ENCODE results near the gene SEC23A.

DNA sequence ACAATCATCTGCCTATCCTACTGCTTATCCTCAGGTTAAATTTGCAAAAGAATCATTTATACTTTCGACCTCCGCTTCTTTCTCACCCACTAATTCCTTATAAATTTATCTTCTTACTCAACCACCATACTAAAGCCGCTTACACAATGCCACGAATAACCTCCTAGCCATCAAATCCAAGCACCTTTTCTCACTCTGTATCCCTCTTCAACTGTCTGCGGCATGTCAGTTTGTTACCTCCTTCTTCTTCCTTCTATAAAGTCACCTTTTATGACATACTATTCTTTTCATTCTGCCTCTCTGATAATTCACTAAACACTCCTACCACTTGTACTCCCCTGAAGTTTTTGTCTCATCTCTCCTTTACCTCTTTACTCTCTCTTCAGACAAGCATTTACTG, 66.3 kb downstream of the SEC23A start:
- TF ChIP-seq, protein P1, sequence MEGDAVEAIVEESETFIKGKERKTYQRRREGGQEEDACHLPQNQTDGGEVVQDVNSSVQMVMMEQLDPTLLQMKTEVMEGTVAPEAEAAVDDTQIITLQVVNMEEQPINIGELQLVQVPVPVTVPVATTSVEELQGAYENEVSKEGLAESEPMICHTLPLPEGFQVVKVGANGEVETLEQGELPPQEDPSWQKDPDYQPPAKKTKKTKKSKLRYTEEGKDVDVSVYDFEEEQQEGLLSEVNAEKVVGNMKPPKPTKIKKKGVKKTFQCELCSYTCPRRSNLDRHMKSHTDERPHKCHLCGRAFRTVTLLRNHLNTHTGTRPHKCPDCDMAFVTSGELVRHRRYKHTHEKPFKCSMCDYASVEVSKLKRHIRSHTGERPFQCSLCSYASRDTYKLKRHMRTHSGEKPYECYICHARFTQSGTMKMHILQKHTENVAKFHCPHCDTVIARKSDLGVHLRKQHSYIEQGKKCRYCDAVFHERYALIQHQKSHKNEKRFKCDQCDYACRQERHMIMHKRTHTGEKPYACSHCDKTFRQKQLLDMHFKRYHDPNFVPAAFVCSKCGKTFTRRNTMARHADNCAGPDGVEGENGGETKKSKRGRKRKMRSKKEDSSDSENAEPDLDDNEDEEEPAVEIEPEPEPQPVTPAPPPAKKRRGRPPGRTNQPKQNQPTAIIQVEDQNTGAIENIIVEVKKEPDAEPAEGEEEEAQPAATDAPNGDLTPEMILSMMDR (IDR thresholded peaks at IDR 0.05) = no peak
- no peak for TF ChIP-seq POLR2A (IDR thresholded peaks at IDR 0.05)

Measured in adrenal gland (tissue), 5 donors.